ENCODE measurements around the gene ABLIM2. TPM values are rescaled to one million over a fixed set of nuclear protein-coding genes. Genes with fewer than 3 reads are reported as not detected.

ABLIM2 gene
- total and polyA plus RNA-seq, 2 of the 13 experiments (the other 11 are each of a cell fraction or from before 2014, with no cell fraction given): 0.20 to 0.37 TPM

GRCh38 chr4:8198906-8199593, 40.4 kb upstream of the ABLIM2 start, which contains the start of gene SH3TC1 (continued):
- TF ChIP-seq NR2F6 (IDR thresholded peaks at IDR 0.05) (no peak), NR2F6 (CRISPR knock-in tag; IDR thresholded peaks at IDR 0.05) (peak; percentile 62; the same call in 1 of the 2 replicates), ZHX2 (IDR thresholded peaks at IDR 0.05; ENCODE audit: low read depth) (no peak), ZHX2 (CRISPR knock-in tag; IDR thresholded peaks at IDR 0.05; ENCODE audit: borderline replicate concordance) (0 out of 2 replicates have a peak, but pooled peaks have one; percentile 49), ZNF17 (CRISPR knock-in tag; IDR thresholded peaks at IDR 0.05) (no peak), GMEB2 (CRISPR knock-in tag; IDR thresholded peaks at IDR 0.05; ENCODE audit: low read depth) (no peak), MATR3 (CRISPR knock-in tag; IDR thresholded peaks at IDR 0.05) (no peak), ZBED4 (CRISPR knock-in tag; IDR thresholded peaks at IDR 0.05; ENCODE audit: borderline replicate concordance) (peak; percentile 84; the same call in 1 of the 2 replicates), BHLHE40 (IDR thresholded peaks at IDR 0.05; ENCODE audit: low read length) (no peak; the same call in 1 of the 2 replicates), NR3C1 (CRISPR knock-in tag; IDR thresholded peaks at IDR 0.05) (no peak), HCFC1 (IDR thresholded peaks at IDR 0.05; ENCODE audit: low read depth, low read length) (no peak), TBX2 (CRISPR knock-in tag; IDR thresholded peaks at IDR 0.05; ENCODE audit: borderline replicate concordance) (peak; percentile 69), ZNF614 (CRISPR knock-in tag; IDR thresholded peaks at IDR 0.05; ENCODE audit: borderline replicate concordance) (peak; percentile 95; the same call in 1 of the 2 replicates), NFIB (CRISPR knock-in tag; IDR thresholded peaks at IDR 0.05; ENCODE audit: borderline replicate concordance) (no peak), ZNF766 (CRISPR knock-in tag; IDR thresholded peaks at IDR 0.05; ENCODE audit: borderline replicate concordance) (no peak), ZSCAN12 (CRISPR knock-in tag; IDR thresholded peaks at IDR 0.05) (no peak), ZFP36 (IDR thresholded peaks at IDR 0.05; ENCODE audit: borderline replicate concordance, low read depth, low read length, partially characterized antibody) (no peak), SRSF4 (IDR thresholded peaks at IDR 0.05; ENCODE audit: low read depth, low read length, poor library complexity, severe bottlenecking) (no peak), NFYC (CRISPR knock-in tag; IDR thresholded peaks at IDR 0.05) (no peak), RXRB (CRISPR knock-in tag; IDR thresholded peaks at IDR 0.05; ENCODE audit: borderline replicate concordance) (peak; percentile 72)

Measured in HepG2 (cell line).